ENCODE measurements around the gene RALGAPA2. TPM values are rescaled to one million over a fixed set of nuclear protein-coding genes. Genes with fewer than 3 reads are reported as not detected.
A peak's percentile ranks its signal among the peaks of the same experiment; 100 is the strongest.

Gene RALGAPA2
- total and polyA plus RNA-seq, 10 donors: 1.2 to 55.2 (median 29.4) TPM

- no peak for DNase-seq
- 84 to 88% (median 86%) methylated on average over 5 of the region's 5 CpGs for WGBS, 5 donors
- intact Hi-C loops (cut with DNase I; ENCODE audit: low total_unique reads): no loop called here
- Histone ChIP-seq H3K27me3 (replicated peaks in 1 of 7) (no peaks in the 10 kb centered on the region), H3K9me3 (no peaks in the 10 kb centered on the region), H3K4me1 (no peaks in the 10 kb centered on the region), H3K4me3 (no peak overlapping the region), H3K36me3 (peaks cover 0 to 42% (median 5%) of the 10 kb centered on the region in 6 donors), H3K27ac (no peak overlapping the region)
- no peak for TF ChIP-seq POLR2AphosphoS5 (IDR thresholded peaks at IDR 0.05)
- no peak for TF ChIP-seq POLR2A (IDR thresholded peaks at IDR 0.05)
- TF ChIP-seq CTCF (IDR thresholded peaks at IDR 0.05 in 8 of 11, conservative IDR thresholded peaks at IDR 0.05 in 3 of 11): no peak
These were observed 297.7 kb downstream of the RALGAPA2 start for GRCh38 chr20:20414640-20415220.

GRCh38 chr20:20413810-20414281 lies 298.6 kb downstream of the RALGAPA2 start:
- Histone ChIP-seq H3K4me1 (no peaks in the 10 kb centered on the region), H3K27me3 (replicated peaks in 1 of 7) (no peaks in the 10 kb centered on the region), H3K36me3 (peaks cover 0 to 48% (median 7%) of the 10 kb centered on the region in 6 donors), H3K9me3 (no peaks in the 10 kb centered on the region), H3K27ac (no peak overlapping the region), H3K4me3 (no peak overlapping the region)
- TF ChIP-seq POLR2AphosphoS5 (IDR thresholded peaks at IDR 0.05) (peak in 1 of 3 donors; percentile 32), CTCF (IDR thresholded peaks at IDR 0.05 in 8 of 11, conservative IDR thresholded peaks at IDR 0.05 in 3 of 11) (no peak)
- intact Hi-C loops (cut with DNase I; ENCODE audit: low total_unique reads): no loop called here
- 88 to 95% (median 93%) methylated on average over 10 to 21 of the region's 21 CpGs for WGBS, 5 donors
- DNase-seq: no peak

DNA sequence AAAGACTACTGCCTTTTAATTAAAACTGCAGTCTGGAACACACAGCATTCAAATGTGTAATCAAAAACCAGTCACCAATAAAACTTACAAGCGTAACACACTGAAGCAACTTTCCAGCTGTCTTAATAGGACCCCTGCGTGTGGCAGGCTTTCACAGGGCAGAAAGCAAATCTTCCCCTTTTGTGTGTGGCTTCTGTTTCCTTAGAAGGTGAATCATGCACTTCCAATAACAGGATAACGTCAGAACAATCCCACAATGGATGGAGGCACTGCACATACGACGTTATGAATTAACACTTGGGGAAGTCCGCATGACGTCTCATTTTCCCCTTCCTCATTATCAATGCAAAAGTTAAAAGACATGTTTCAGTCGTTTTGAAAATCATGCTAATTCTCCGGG lies 299.7 kb downstream of the RALGAPA2 start:
- intact Hi-C loops (cut with DNase I; ENCODE audit: low total_unique reads): no loop called here
- no peak for DNase-seq
- Histone ChIP-seq H3K27me3 (replicated peaks in 1 of 7) (no peaks in the 10 kb centered on the region), H3K27ac (no peak overlapping the region), H3K9me3 (no peaks in the 10 kb centered on the region), H3K36me3 (peaks cover 0 to 45% (median 8%) of the 10 kb centered on the region in 6 donors), H3K4me1 (no peaks in the 10 kb centered on the region), H3K4me3 (no peak overlapping the region)
- WGBS, 5 donors: 44 to 61% (median 51%) methylated on average over 9 of the region's 9 CpGs
- TF ChIP-seq POLR2AphosphoS5 (IDR thresholded peaks at IDR 0.05): no peak
- TF ChIP-seq CTCF (IDR thresholded peaks at IDR 0.05 in 8 of 11, conservative IDR thresholded peaks at IDR 0.05 in 3 of 11): no peak
- TF ChIP-seq POLR2A (IDR thresholded peaks at IDR 0.05): no peak

GRCh38 chr20:20411836-20412235 lies 300.6 kb downstream of the RALGAPA2 start:
- Histone ChIP-seq H3K9me3 (no peaks in the 10 kb centered on the region), H3K4me1 (no peaks in the 10 kb centered on the region), H3K4me3 (no peak overlapping the region), H3K36me3 (peaks cover 0 to 47% (median 8%) of the 10 kb centered on the region in 6 donors), H3K27me3 (replicated peaks in 1 of 7) (no peaks in the 10 kb centered on the region), H3K27ac (no peak overlapping the region)
- no peak for TF ChIP-seq POLR2AphosphoS5 (IDR thresholded peaks at IDR 0.05)
- no peak for TF ChIP-seq POLR2A (IDR thresholded peaks at IDR 0.05)
- no peak for TF ChIP-seq CTCF (IDR thresholded peaks at IDR 0.05 in 8 of 11, conservative IDR thresholded peaks at IDR 0.05 in 3 of 11)
- DNase-seq: no peak
- intact Hi-C loops (cut with DNase I; ENCODE audit: low total_unique reads): no loop called here
- WGBS, 5 donors: 93 to 95% (median 95%) methylated on average over 17 of the region's 17 CpGs

All from spleen (tissue), 11 donors.